Ecto neural progenitor cell (in vitro differentiated cells): Measurements from ENCODE around the gene MTCL1.
A peak's percentile ranks its signal among the peaks of the same experiment; 100 is the strongest.
"Not testable (repeated sequence)": the region's sequence is repeated elsewhere in the genome, so short reads cannot be mapped to it uniquely, and the experiment has no call there.

Source experiments
- DNase-seq: peaks from one replicate; pipeline ENCODE4 v3.0.0-alpha.2; 2018; ENCODE audit warnings: low spot score

Gene MTCL1

GRCh38 chr18:8744038-8744437, 38.7 kb downstream of the MTCL1 start:
- DNase-seq: no peak

GRCh38 chr18:8744656-8745055, 39.3 kb downstream of the MTCL1 start:
- no peak for DNase-seq

GRCh38 chr18:8745355-8746014, 40.1 kb downstream of the MTCL1 start:
- DNase-seq: no peak

GRCh38 chr18:8747440-8747937, 42.1 kb downstream of the MTCL1 start:
- DNase-seq: no peak

- peak; percentile 32 for DNase-seq
These were observed 44.1 kb downstream of the MTCL1 start for GRCh38 chr18:8749492-8749891.

GRCh38 chr18:8750954-8751415, 45.6 kb downstream of the MTCL1 start:
- DNase-seq: peak; percentile 28

GRCh38 chr18:8751692-8752091, 46.3 kb downstream of the MTCL1 start:
- DNase-seq: no peak

- peak; percentile 1 for DNase-seq
These were observed 47.0 kb downstream of the MTCL1 start for GRCh38 chr18:8752329-8752728.

- DNase-seq: no peak
These were observed 49.9 kb downstream of the MTCL1 start for GRCh38 chr18:8754995-8755960.

GRCh38 chr18:8756571-8756970, 51.2 kb downstream of the MTCL1 start:
- no peak for DNase-seq

- no peak for DNase-seq
These were observed 52.1 kb downstream of the MTCL1 start for GRCh38 chr18:8757396-8757997.

GRCh38 chr18:8758466-8758865, 53.1 kb downstream of the MTCL1 start:
- DNase-seq: no peak

- no peak for DNase-seq
These were observed 55.6 kb downstream of the MTCL1 start for GRCh38 chr18:8760984-8761383.

GRCh38 chr18:8761535-8761934, 56.2 kb downstream of the MTCL1 start:
- not testable (repeated sequence) for DNase-seq

GRCh38 chr18:8762968-8763367, 57.6 kb downstream of the MTCL1 start:
- no peak for DNase-seq

GRCh38 chr18:8763611-8764010, 58.3 kb downstream of the MTCL1 start:
- DNase-seq: no peak

- no peak for DNase-seq
These were observed 60.6 kb downstream of the MTCL1 start for GRCh38 chr18:8765783-8766463.

GRCh38 chr18:8766559-8767293, 61.4 kb downstream of the MTCL1 start:
- DNase-seq: no peak

- DNase-seq: no peak
These were observed 62.0 kb downstream of the MTCL1 start for GRCh38 chr18:8767340-8767739.

- no peak for DNase-seq
These were observed 64.2 kb downstream of the MTCL1 start for GRCh38 chr18:8769509-8770095.

- no peak for DNase-seq
These were observed 65.3 kb downstream of the MTCL1 start for GRCh38 chr18:8770657-8771056.
